GM21515 (cell line): ENCODE data around the gene DYNLT2B.
"Not testable (repeated sequence)": the region's sequence is repeated elsewhere in the genome, so short reads cannot be mapped to it uniquely, and the experiment has no call there.

Experiments
- ATAC-seq: cut with Tn5 transposase; IDR thresholded peaks from one replicate; pipeline ENCODE4 v1.9.1; 2021; ENCODE audit not compliant: unreplicated experiment

Gene DYNLT2B

DNA sequence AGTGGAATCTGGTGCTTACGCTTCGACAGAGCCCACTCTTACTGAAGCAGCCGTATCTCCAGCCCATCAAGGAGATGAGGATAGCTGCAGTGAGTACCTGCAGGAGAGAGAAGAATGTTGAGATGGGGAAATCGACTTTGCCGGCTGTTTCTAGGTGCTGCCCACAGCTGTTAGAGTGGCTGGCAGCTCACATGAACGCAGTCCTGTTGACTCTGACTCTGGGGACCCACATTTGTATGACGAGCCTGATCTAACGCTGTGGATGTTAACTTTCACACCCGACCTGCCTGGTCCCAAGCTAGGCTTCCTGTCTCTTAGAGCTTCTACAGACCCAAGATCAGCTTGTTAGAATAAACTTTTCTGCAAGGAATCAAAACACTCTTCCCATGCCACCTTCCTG, 8.9 kb upstream of the DYNLT2B start:
- ATAC-seq, result no peak

DNA sequence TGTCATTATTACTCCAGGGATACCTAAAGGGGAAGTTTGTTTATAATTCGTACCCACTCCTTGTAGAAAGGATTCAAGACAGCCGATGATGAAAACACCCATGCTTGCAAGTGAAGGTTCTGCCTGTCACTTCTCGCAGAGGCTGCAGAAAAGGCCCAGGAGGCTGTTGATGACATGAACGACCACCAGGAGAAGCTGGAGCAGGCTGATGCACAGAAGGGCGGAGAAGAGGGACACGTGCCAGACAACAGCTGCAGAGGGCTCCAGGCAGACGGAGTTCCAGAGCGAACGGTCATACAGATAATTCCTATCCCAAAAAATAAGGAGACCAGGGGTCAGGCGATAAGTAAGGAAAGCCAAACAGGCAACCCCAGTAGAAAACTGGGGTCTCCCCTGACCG, 5.7 kb upstream of the DYNLT2B start:
- ATAC-seq, result no peak

GRCh38 chr3:196323016-196323415, 5.0 kb upstream of the DYNLT2B start:
- ATAC-seq, result no peak

DNA sequence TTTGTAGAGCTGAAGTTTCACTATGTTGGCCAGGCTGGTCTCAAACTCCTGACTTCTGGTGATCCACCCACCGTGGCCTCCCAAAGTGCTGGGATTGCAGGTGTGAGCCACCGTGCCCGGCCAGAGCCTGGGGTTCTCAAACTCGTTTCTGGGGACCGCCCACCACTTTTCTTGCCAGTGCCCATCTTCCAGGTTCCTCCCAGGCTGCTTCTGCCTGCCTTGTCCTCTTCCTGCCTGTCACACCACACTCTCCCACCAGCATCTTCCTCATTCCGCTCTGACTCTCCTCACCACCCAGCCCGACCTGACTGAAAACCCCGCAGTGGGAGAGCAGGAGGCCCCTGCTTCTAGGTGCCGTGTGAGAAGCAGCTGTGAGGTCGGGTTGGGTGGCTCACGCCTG, 3.1 kb upstream of the DYNLT2B start:
- ATAC-seq, result no peak

GRCh38 chr3:196320137-196320536, 2.1 kb upstream of the DYNLT2B start:
- ATAC-seq, result no peak

GRCh38 chr3:196316799-196317686, 997 bp downstream of the DYNLT2B start:
- ATAC-seq, result not testable (repeated sequence)

DNA sequence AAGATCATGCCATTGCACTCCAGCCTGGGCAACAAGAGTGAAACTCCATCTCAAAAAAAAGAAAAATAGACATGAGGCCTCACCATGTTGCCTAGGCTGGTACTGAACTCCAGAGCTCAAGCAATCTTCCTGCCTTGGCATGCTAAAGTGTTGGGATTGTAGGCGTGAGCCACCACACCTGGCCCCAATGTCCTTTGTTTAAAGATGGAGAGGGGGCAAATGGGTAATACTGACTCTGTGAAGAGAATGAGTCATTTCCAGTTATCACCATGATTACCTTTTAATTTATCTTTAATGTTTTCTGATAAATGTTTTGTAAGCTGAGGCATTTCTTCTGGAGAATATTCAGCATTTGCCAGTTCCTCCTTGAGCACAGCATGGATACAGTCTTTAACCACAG, 2.2 kb downstream of the DYNLT2B start:
- no peak for ATAC-seq

DNA sequence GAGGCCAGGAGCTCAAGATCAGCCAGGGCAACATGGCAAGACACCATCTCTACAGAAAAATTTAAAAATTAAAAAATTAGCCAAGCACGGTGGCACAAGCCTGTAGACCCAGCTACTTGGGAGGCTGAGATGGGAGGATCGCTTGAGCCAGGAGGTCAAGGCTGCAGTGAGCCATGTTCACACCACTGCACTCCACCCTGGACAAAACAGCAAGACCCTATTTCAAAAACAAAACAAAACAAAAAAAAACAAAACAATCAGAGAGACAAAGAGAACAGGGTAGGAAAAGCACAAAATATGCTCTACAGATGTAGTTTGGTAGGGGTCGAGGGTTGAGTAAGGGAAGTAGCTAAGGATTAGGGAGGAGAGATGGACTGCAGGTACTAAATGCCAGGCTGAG, 3.4 kb downstream of the DYNLT2B start:
- no peak for ATAC-seq

- ATAC-seq, result not testable (repeated sequence)
Observed at GRCh38 chr3:196314086-196314485, 4.0 kb downstream of the DYNLT2B start.

DNA sequence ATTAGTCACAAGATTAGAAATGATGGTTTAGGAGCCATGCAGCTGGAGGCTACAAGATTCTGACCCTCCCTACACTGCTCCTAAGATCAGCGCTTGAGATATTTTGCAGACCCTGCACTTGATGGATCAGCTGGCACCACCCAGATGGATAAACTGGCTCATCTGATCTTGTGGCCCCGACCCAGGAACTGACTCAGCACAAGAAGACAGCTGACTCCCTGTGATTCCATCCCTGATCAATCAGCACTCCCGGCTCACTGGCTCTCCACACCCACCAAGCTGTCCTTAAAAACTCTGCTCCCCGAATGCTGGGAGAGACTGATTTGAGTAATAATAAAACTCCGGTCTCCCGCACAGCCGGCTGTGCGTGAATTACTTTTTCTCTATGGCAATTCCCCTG, 15.1 kb downstream of the DYNLT2B start:
- ATAC-seq, result not testable (repeated sequence)

DNA sequence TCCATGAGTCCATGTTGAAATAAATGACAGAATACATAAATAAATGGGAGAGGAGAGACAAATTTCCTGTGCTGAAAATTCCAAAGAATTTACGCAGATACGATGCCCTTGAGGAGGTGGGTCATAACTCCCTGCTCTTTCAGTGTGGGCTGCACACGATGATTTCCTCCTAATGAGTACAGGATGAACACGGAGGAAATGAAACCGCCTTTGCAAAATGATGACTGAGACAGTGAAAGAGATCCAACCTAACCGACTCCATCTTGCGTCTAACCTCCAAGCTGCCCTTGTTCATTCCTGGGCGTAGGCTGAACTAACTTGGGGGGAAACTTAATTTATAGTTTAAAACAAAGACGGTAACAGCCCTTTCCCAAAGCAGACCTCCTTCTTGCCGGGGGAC, 15.5 kb downstream of the DYNLT2B start:
- ATAC-seq, result not testable (repeated sequence)

DNA sequence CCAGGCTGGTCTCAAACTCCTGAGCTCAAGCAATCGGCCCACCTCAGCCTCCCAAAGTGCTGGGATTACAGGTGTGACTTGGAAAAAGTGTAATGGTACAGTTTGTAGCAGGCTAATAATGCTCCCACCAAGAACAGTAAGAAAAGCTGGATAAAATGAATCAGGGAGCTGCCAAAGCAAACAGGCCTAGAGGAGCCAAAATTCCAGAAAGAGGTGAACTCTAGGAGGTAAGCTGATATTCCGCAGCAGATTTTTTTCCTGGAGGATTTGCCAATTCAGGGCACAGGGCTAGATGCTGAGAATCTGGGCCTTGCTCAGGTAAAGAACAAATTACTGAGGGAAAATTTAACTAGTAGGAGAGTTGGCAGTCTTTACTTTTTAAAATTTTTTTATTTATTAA, 19.5 kb downstream of the DYNLT2B start:
- ATAC-seq, result no peak

DNA sequence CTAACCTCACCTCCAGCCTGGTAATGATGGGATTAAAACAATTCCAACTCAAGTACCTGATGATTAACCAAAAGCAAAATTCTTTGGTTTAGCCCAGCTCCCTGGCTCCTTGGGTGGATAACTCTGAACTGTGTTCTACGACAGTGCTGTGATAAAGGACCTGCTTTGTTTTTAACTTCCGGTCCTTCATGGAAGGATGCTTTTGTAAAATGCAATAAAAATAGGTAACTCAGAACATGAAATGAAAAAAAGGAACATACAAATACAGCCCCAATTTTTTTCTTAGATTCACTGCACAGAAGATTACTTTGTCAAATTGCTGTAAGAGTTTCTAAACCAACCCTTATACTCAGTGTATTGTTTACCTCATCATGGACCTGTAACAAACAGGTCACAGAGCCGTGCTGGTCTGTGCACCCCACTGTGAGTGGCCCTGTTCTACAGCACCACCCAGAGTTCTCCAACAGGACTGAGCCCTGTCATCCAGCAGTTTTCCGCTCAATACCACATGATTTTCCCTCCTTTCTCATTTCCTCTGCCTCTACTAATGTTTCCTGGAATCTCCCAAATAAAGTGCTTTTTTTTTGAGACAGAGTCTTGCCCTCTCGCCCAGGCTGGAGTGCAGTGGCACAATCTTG, 25.6 kb downstream of the DYNLT2B start:
- no peak for ATAC-seq

DNA sequence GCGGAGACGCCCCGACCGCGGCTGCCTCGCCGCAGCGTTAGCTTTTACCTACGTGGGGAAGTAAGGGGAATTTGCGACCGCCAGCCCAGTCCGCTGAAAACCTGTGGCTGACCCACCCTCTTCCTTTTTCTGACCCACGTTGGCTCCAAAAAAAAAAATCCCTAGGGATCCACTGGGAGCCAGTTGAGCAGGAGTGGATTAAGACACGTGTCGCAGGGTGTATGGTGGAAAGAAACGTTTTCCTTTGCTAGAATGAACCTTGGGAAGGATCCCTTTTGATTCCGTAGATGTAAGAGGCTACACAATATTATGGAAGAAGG, 29.9 kb downstream of the DYNLT2B start:
- ATAC-seq, result no peak

GRCh38 chr3:196287440-196288140, 30.4 kb downstream of the DYNLT2B start, which contains the start of gene PCYT1A:
PCYT1A (minus strand) TSS chr3:196287726; CDS start chr3:196270531, 17,195 bp downstream.
- ATAC-seq, result peak; percentile 66

- ATAC-seq, result peak; percentile 17
Observed at GRCh38 chr3:196287090-196287439, 31.0 kb downstream of the DYNLT2B start.

DNA sequence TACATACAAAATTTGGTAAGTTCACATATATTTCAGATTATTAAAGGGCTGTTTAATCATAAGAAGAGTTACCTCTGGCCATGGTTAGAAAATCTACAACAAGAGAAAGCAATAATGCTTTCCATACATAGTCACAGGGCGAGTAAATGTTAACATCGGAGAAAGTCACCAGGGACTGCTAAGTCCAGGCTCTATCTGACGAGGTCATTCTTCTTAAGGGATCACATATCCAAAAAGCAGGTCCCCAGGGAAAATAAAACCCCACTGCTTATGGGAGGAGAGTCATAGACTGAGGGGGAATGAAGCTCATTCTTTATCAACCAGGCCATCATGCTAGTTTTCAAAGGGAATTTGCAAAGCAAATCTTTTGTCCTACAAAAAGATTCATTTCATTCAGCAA, 33.6 kb downstream of the DYNLT2B start:
- ATAC-seq, result no peak

GRCh38 chr3:196281962-196282361, 36.1 kb downstream of the DYNLT2B start:
- ATAC-seq, result no peak

DNA sequence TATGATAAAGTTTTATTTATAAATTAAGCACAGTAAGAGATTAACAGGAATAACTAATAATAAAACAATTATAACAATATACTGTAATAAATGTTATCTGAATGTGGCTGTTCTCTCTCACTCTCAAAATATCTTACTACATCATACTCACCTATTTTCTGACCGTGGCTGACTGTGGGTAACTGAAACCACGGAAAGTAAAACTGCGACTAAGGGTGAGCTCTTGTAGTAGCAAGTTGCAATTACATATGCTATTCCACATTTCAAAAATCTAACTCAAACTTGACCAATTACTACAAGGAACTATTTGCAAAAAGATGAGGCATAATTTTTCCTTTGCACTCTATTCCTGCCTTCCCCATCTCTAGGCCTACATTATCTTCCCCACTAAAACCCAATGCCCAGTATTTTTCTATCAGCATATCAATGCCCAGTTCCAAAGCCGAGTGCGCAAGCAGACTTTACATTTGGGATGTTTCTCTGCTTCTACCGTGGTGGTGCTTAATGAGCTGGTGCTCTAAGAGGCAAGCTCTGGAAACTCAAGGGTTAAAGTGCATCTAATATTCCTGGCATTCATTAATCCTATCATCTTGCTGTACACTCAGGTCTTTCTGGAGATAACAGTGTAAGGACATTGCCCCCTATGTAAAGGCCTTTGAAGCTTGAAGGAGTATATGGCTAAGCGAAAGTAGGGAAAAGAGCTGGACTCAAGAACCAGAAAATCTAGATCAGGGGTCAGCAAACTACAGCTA, 37.2 kb downstream of the DYNLT2B start:
- ATAC-seq, result peak; percentile 58

- ATAC-seq, result no peak
Observed at GRCh38 chr3:196275126-196275525, 42.9 kb downstream of the DYNLT2B start.

- peak; percentile 75 for ATAC-seq
Observed at GRCh38 chr3:196274585-196274984, 43.5 kb downstream of the DYNLT2B start.
